Loucy (cell line): ENCODE results near the gene PAM.

Source experiments
- H2AFZ ChIP-seq: fragments of 200-600 bp; sonication (generic); 2 replicates; pipeline ENCODE4 v1.6.0; 2016; ENCODE audit warnings: antibody characterized with exemption, mild to moderate bottlenecking, low read length, moderate library complexity
- H3F3A ChIP-seq: fragments of 200-600 bp; 2 replicates; pipeline ENCODE4 v1.6.0; 2016; ENCODE audit warnings: antibody characterized with exemption, low read depth, mild to moderate bottlenecking
- H3K27me3 ChIP-seq: fragments of 200-600 bp; sonication (generic); 2 replicates; pipeline ENCODE4 v1.6.1; 2014; ENCODE audit warnings: low read length, mild to moderate bottlenecking; ENCODE audit not compliant: insufficient read depth, poor library complexity, severe bottlenecking
- H3K36me3 ChIP-seq: fragments of 200-600 bp; sonication (generic); 2 replicates; pipeline ENCODE4 v1.6.1; 2016; ENCODE audit warnings: low read length; ENCODE audit not compliant: insufficient read depth
- H3K4me1 ChIP-seq: fragments of 200-600 bp; sonication (generic); 2 replicates; pipeline ENCODE4 v1.5.1; 2014; ENCODE audit warnings: low read length, mild to moderate bottlenecking; ENCODE audit not compliant: insufficient read depth, poor library complexity, severe bottlenecking
- H3K4me2 ChIP-seq: fragments of 200-600 bp; sonication (generic); 2 replicates; pipeline ENCODE4 v1.6.0; 2014; ENCODE audit warnings: antibody characterized with exemption, low read length, low read depth, mild to moderate bottlenecking; ENCODE audit not compliant: poor library complexity, severe bottlenecking
- H3K4me3 ChIP-seq: fragments of 200-600 bp; sonication (generic); 2 replicates; pipeline ENCODE4 v1.5.1; 2014; ENCODE audit warnings: low read length, mild to moderate bottlenecking, mixed read lengths; ENCODE audit not compliant: poor library complexity, severe bottlenecking
- H3K79me2 ChIP-seq: fragments of 200-600 bp; sonication (generic); 2 replicates; pipeline ENCODE4 v1.6.1; 2014; ENCODE audit warnings: low read length; ENCODE audit not compliant: insufficient read depth
- H3K9ac ChIP-seq: fragments of 200-600 bp; sonication (generic); 2 replicates; pipeline ENCODE4 v1.6.0; 2014; ENCODE audit warnings: mild to moderate bottlenecking, low read depth, low read length, moderate library complexity; ENCODE audit not compliant: poor library complexity, severe bottlenecking
- H3K9me2 ChIP-seq: fragments of 200-600 bp; sonication (generic); replicated peaks from 2 replicates; pipeline ENCODE4 v1.6.1; 2016; ENCODE audit warnings: low read depth, low read length, mixed read lengths
- H3K9me3 ChIP-seq: fragments of 200-600 bp; sonication (generic); 2 replicates; pipeline ENCODE4 v1.6.1; 2014; ENCODE audit warnings: mild to moderate bottlenecking, antibody characterized with exemption, low read length, low read depth; ENCODE audit not compliant: insufficient read depth
- H4K20me1 ChIP-seq: fragments of 200-600 bp; sonication (generic); 2 replicates; pipeline ENCODE4 v1.6.0; 2014; ENCODE audit warnings: antibody characterized with exemption, low read length, mild to moderate bottlenecking; ENCODE audit not compliant: insufficient read depth, poor library complexity, severe bottlenecking
- CTCF ChIP-seq: fragments of 200-600 bp; sonication (generic); conservative IDR thresholded peaks from 2 replicates; pipeline ENCODE4 v1.5.1; 2014; ENCODE audit warnings: mild to moderate bottlenecking, antibody characterized with exemption, low read length
- EZH2phosphoT487 ChIP-seq: fragments of 200-600 bp; IDR thresholded peaks from 2 replicates; pipeline ENCODE4 v1.6.1; 2018; ENCODE audit warnings: antibody characterized with exemption, mild to moderate bottlenecking, moderate library complexity, borderline replicate concordance

PAM gene

GRCh38 chr5:102762095-102762534 is 7.0 kb downstream of the PAM start:
- Histone ChIP-seq H3K4me1 (peaks cover 55% of the 10 kb centered on the region), H3K9ac (peak overlapping the region; percentile 62), H3K27me3 (no peaks in the 10 kb centered on the region), H3K9me3 (no peaks in the 10 kb centered on the region), H3F3A (no peaks in the 10 kb centered on the region), H3K79me2 (peaks cover 52% of the 10 kb centered on the region; the same call in 1 of the 2 replicates), H4K20me1 (no peaks in the 10 kb centered on the region), H3K4me3 (peak overlapping the region; percentile 59), H3K4me2 (peak overlapping the region; percentile 74), H2AFZ (no peak overlapping the region), H3K36me3 (no peaks in the 10 kb centered on the region), H3K9me2 (no peaks in the 10 kb centered on the region)
- TF ChIP-seq EZH2phosphoT487 (no peak), CTCF (no peak)

- TF ChIP-seq EZH2phosphoT487, result no peak
- no peak for TF ChIP-seq CTCF
Observed at GRCh38 chr5:102762562-102763227, 7.6 kb downstream of the PAM start.

GRCh38 chr5:102763734-102764133 is 8.6 kb downstream of the PAM start:
- Histone ChIP-seq H3K4me2 (peak overlapping the region; percentile 74), H3K27me3 (no peaks in the 10 kb centered on the region), H3K4me3 (no peak overlapping the region), H2AFZ (no peak overlapping the region), H3F3A (no peaks in the 10 kb centered on the region), H3K4me1 (peaks cover 55% of the 10 kb centered on the region), H3K36me3 (no peaks in the 10 kb centered on the region), H3K9ac (no peak overlapping the region), H3K9me3 (no peaks in the 10 kb centered on the region), H3K9me2 (no peaks in the 10 kb centered on the region), H4K20me1 (no peaks in the 10 kb centered on the region), H3K79me2 (peaks cover 45% of the 10 kb centered on the region; the same call in 1 of the 2 replicates)
- TF ChIP-seq EZH2phosphoT487, result no peak
- no peak for TF ChIP-seq CTCF

More at GRCh38 chr5:102762562-102763227, 7.6 kb downstream of the PAM start:
- H3K79me2 ChIP-seq, result peaks cover 46% of the 10 kb centered on the region; the same call in 1 of the 2 replicates
- peak overlapping the region; percentile 74 for H3K4me2 ChIP-seq
- no peaks in the 10 kb centered on the region for H3K27me3 ChIP-seq
- H3K4me1 ChIP-seq, result peaks cover 55% of the 10 kb centered on the region
- no peaks in the 10 kb centered on the region for H4K20me1 ChIP-seq
- peak overlapping the region; percentile 62 for H3K9ac ChIP-seq
- H2AFZ ChIP-seq, result no peak overlapping the region
- no peaks in the 10 kb centered on the region for H3K9me3 ChIP-seq
- H3F3A ChIP-seq, result no peaks in the 10 kb centered on the region
- H3K9me2 ChIP-seq, result no peaks in the 10 kb centered on the region
- H3K4me3 ChIP-seq, result peak overlapping the region; percentile 59
- H3K36me3 ChIP-seq, result no peaks in the 10 kb centered on the region
